HG03097 (cell line): ENCODE results near the gene SLC48A1.
A peak's percentile ranks its signal among the peaks of the same experiment; 100 is the strongest.
"Not testable (repeated sequence)": the region's sequence is repeated elsewhere in the genome, so short reads cannot be mapped to it uniquely, and the experiment has no call there.

Experiments
- ATAC-seq: cut with Tn5 transposase; IDR thresholded peaks from one replicate; pipeline ENCODE4 v1.9.1; 2021; ENCODE audit not compliant: unreplicated experiment, low FRiP score

SLC48A1 gene

GRCh38 chr12:47807338-47807737 is 34.3 kb downstream of the SLC48A1 start:
- no peak for ATAC-seq

- peak; percentile 37 for ATAC-seq
These were observed 35.0 kb downstream of the SLC48A1 start for GRCh38 chr12:47808050-47808449.

GRCh38 chr12:47808574-47809365 is 35.7 kb downstream of the SLC48A1 start:
- no peak for ATAC-seq

GRCh38 chr12:47809518-47809917 is 36.5 kb downstream of the SLC48A1 start:
- ATAC-seq: not testable (repeated sequence)

GRCh38 chr12:47811072-47811396 is 38.0 kb downstream of the SLC48A1 start:
- ATAC-seq: no peak

GRCh38 chr12:47811581-47812484 is 38.8 kb downstream of the SLC48A1 start:
- no peak for ATAC-seq

GRCh38 chr12:47812797-47813510 is 39.9 kb downstream of the SLC48A1 start:
- ATAC-seq: peak; percentile 57

- ATAC-seq: peak; percentile 10
These were observed 40.6 kb downstream of the SLC48A1 start for GRCh38 chr12:47813511-47814196.

- ATAC-seq: no peak
These were observed 41.6 kb downstream of the SLC48A1 start for GRCh38 chr12:47814539-47815170.

GRCh38 chr12:47815447-47815846 is 42.4 kb downstream of the SLC48A1 start:
- ATAC-seq: not testable (repeated sequence)

- no peak for ATAC-seq
These were observed 43.6 kb downstream of the SLC48A1 start for GRCh38 chr12:47816403-47817271.

- ATAC-seq: no peak
These were observed 44.4 kb downstream of the SLC48A1 start for GRCh38 chr12:47817272-47818006.

GRCh38 chr12:47818007-47818376 is 45.0 kb downstream of the SLC48A1 start:
- no peak for ATAC-seq

- ATAC-seq: no peak
These were observed 45.6 kb downstream of the SLC48A1 start for GRCh38 chr12:47818467-47819137.

- ATAC-seq: no peak
These were observed 46.3 kb downstream of the SLC48A1 start for GRCh38 chr12:47819138-47819895.

GRCh38 chr12:47819896-47820630 is 47.0 kb downstream of the SLC48A1 start, which contains the start of gene HDAC7:
HDAC7 (minus strand) TSS chr12:47819903; CDS start chr12:47819785, 118 bp downstream.
- ATAC-seq: no peak
